GM19238 (cell line): ENCODE measurements around the gene RIMKLA.

Experiments used
- DNase-seq: peaks from one replicate; pipeline ENCODE4 v3.0.0; 2011; ENCODE audit warnings: low spot score; ENCODE audit not compliant: insufficient read length

Gene RIMKLA

GRCh38 chr1:42380586-42381279 is at the start of gene RIMKLA:
Gene RIMKLA, plus strand, starts transcription at chr1:42380792. Its CDS starts 143 bp downstream, at chr1:42380935.
- peak; percentile 78 for DNase-seq

DNA sequence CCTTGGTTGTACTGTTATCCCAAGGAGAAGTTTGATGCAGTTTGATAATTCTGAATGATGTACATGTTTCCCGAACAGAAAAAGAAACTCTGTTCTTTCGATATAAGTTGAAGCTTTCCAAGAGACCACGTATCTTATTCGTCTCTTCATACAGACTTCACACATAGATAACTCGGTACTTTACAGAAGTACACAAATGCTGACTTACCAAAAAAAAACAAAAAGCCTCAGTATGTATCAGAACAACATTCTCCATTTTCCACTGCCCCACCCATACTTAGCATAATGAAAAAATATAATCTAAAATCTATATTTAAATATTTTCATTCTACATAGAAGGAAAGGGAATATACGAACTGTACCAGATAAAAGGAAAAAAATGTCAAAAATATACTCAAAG is 47.7 kb upstream of the RIMKLA start:
- no peak for DNase-seq

GRCh38 chr1:42333662-42334239 is 46.8 kb upstream of the RIMKLA start:
- DNase-seq, result no peak

DNA sequence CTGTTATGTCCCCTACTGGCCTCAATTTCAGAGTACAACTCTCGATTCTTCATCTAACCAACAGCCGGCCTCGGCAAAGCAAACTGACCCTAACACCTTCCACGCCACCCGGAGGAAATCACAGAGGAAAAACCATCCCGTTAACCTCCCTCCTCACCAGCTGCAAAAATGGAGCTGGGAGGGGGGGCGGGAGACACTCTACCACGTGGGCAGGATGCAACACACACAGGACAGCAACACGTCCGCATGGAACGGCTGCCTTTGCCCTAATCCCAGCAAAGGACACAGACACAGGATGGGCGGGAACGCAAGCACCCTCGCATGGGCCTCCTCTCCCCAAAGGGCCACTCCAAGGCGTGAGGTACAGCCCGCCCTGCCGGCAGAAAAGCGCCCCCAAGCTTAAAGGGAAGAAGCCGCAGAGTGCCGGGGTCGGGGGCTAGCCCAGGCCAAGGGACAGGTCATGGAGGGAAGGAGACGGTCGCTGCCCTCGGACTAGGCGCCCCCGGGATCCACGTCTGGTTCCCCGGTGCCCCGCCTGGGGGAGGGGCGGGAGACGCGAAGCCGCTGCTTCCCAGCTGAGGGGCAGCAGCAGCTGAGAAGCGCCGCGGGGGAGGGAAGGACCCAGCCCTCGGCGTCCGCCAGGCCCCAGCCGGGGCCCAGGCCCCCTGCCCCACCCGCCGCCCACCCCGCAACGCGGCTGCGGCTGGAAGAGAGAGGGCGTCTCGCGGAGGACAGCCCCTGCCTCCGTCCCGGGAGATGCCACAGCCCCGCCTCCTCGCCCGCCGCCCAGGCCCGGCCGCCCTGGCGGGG is 46.1 kb upstream of the RIMKLA start:
- DNase-seq, result peak; percentile 40

- DNase-seq, result peak; percentile 84
Observed at GRCh38 chr1:42335050-42335808, 45.4 kb upstream of the RIMKLA start, which contains the start of gene FOXJ3. Gene FOXJ3, minus strand, starts transcription at chr1:42335235. Its CDS starts 24,142 bp downstream, at chr1:42311093.

GRCh38 chr1:42335809-42336518 is 44.6 kb upstream of the RIMKLA start:
- DNase-seq, result no peak

DNA sequence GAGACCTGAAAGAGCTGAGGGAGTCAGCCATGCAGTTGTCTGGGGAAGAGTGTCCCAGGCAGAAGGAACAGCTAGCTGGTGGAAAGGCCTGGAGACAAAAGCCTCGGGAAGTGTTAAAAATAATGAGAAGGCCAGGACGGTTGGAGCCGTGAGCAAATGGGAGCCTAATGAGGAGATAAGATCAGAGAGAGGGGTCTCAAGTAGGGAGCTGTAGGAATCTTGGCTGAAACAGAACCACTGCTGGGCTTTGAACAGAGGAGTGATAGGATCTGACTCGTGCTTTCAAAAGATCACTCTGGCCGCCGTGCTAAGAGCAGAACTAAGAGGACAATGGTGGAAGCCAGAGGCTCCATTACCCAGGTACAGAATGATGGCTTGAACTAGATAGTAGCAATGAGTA is 43.6 kb upstream of the RIMKLA start:
- no peak for DNase-seq

DNA sequence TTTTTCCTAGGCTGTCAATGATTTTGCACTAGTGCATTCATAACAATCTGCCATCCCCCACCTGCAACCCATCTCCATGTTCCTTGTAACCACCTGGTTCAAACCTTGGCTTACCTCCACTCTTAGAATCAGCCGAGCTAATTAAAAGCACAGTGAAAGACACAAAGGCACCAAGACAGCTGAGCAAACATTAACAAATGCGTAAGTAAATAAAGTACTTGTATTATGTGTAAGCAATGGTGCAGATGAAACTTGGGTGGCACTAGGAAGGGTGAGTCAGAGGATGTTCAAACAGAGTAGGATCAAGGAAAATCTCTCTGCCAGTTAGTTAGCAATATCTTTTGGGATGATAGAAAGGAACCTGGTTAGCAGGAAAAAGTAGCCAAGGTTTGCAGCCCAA is 40.5 kb upstream of the RIMKLA start:
- no peak for DNase-seq

GRCh38 chr1:42340901-42341300 is 39.7 kb upstream of the RIMKLA start:
- no peak for DNase-seq

GRCh38 chr1:42343049-42343448 is 37.5 kb upstream of the RIMKLA start:
- DNase-seq, result no peak

DNA sequence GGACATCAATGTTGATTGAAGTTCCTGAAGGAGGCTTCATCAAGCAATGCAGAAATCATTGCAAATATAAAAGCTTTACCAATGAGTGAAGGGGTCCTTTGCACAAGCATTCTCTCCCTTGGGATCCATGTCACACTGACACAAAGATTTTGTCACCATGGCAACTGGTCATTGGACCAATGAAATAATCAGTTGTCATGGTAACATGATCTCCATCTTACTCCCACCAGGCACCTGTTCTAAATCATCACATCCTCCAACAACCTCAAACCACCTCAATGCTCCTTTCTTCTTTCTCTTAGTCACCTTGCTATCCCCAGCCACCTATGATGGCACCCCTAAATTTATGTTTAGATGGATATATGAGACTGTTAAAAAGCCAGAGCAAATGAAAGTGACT is 32.1 kb upstream of the RIMKLA start:
- DNase-seq, result no peak

DNA sequence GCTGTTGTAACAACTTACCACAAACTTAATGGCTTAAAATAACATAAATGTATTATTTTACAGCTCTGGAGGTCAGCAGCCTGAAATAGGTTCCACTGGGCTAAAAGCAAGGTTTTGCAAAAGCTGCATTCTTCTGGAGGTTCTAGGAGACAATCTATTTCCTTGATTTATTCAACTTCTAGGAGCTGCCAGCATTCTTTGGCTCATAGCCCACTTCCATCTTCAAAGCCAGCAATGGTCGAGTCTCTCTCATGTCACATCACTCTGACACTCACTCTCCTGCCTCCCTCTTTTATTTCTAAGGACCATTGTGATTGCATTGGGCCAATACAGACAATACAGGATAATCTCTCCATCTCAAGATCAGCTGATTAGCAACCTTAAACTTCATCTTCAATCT is 30.5 kb upstream of the RIMKLA start:
- no peak for DNase-seq

- DNase-seq, result no peak
Observed at GRCh38 chr1:42358791-42359190, 21.8 kb upstream of the RIMKLA start.

- DNase-seq, result no peak
Observed at GRCh38 chr1:42359466-42359865, 21.1 kb upstream of the RIMKLA start.

DNA sequence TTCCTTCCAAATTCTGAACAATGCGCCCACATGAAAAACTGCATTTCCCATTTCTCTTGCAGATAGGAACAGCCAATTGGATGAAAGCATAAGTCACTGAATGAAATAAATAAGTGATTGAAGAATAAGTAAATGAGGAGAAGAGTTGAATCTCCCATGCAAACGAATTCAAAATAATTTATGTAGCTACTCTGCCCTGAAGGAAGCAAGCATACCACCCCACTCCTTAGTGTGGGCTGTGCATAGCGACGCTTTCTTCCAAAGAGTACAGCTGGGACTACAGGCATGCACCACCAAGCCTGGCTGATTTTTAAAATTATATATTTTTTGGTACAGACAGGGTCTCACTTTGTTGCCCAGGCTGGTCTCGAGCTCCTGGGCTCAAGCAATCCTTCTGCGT is 16.5 kb upstream of the RIMKLA start:
- DNase-seq, result no peak

DNA sequence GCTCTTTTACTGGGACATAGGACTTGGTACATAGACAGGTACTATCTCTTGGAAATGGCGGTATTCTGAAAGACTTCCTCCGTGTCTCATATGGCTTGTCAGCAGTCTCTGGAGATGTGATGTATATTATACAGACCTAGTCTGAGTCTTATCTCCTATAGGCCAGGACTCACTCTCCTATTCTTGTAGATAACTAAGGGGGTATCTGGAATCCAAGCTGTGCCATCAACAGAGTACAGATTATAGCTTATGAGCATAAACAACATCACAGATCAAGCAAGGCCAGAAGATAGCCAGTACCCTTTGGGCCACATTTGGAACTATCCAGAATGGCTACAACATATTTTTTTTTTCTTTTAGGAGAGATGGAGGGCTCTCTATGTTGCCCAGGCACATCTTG is 16.1 kb upstream of the RIMKLA start:
- no peak for DNase-seq

DNA sequence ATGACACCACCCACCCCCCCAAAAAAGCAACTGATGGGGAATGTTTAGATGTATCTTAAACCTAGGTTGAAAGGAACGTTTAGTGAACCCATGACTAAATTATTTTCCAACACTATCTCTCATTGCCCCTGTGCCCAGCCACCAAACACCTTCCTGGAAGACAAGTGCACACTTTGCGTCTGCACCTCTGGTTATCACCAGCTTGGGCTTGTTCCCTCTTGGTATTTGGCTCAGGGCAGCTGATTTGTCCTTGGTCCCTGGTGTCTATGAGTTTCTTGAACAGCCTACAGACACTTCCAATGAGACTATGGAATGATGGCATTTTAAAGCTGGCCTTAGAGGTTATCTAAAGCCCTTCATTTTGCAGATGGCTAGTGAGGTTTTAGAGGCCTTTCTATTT is 15.5 kb upstream of the RIMKLA start:
- DNase-seq, result no peak

- DNase-seq, result no peak
Observed at GRCh38 chr1:42368096-42368795, 12.3 kb upstream of the RIMKLA start.

DNA sequence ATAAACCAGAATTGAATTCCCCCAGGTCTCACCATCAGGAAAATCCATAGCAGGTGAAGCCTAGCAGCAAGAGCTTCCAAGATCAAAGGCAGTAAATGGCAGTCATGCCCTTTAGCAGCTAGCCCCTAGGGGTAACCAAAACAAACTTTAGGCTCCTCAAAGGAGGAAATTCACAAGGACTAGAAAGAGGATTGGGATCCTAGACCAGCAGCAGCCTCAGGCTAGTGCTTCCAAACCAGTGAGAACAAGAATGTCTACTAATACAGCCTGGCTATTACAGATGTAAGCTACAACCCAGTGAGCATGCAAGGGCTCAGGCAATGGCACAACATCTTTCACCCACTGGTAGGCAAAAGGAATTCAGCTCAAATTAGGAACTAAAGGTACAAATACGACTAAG is 11.1 kb upstream of the RIMKLA start:
- no peak for DNase-seq

DNA sequence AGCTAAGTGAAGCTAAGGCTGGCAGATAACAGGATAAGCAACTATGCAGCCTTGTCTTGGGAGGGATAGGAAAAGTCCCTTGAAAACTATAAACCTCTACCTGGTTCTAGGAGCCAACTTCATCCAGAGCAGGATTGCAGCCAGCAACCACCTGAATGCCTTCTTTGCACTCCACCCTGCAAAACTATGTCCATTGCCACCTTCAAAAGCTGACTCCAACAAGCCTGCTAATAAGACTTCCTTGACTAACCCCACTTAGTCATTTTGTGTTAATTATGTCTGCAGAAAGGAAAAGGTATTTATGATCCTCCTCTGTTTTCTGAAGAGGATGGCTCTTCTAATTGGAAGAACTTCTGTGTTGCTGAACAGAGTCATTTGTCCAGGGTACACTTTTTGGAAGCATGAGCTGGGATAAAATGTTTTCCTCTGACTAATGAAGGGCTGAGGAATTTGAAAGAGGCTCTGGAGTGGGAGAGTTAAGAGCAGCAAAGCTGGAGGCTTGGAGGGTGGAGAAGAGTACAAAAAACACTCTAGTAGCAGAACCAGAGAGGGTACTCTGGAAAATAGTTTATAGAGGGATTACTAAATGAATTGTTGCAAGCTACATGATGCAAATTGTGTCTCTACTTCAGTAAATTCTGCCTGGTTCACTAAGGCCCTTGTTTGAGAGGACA is 9.6 kb upstream of the RIMKLA start:
- no peak for DNase-seq
